Measurements from ENCODE around the gene WDFY1.
A peak's percentile ranks its signal among the peaks of the same experiment; 100 is the strongest.
"Not testable (repeated sequence)": the region's sequence is repeated elsewhere in the genome, so short reads cannot be mapped to it uniquely, and the experiment has no call there.

Gene WDFY1

GRCh38 chr2:223957092-223957851, 12.1 kb upstream of the WDFY1 start, which contains the start of gene MRPL44:
TSS of gene MRPL44 (plus strand) at chr2:223957463. CDS start at chr2:223957473, 10 bp downstream.
- peak; percentile 62 to 75 for DNase-seq

DNA sequence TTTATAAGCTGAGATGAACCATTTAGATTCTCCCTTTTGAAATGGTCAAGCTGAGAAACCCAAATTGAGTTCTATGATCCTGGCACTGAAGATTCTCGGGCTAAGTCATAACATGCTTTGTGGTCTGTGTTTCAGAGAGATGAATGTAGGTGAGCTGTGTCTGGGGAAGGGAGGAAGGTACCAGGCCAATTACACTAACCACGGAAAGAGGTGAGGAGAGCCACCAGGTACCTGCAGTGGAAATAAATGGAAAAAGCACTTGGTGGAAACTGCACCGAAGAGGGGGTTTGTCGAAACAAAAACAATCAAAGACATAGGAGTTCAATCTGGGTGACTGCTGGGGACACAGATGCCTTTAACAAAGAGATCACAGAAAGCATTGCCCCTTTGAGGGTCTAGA, 11.2 kb upstream of the WDFY1 start:
- no peak for DNase-seq

GRCh38 chr2:223954401-223954800, 9.3 kb upstream of the WDFY1 start:
- DNase-seq, result no peak

DNA sequence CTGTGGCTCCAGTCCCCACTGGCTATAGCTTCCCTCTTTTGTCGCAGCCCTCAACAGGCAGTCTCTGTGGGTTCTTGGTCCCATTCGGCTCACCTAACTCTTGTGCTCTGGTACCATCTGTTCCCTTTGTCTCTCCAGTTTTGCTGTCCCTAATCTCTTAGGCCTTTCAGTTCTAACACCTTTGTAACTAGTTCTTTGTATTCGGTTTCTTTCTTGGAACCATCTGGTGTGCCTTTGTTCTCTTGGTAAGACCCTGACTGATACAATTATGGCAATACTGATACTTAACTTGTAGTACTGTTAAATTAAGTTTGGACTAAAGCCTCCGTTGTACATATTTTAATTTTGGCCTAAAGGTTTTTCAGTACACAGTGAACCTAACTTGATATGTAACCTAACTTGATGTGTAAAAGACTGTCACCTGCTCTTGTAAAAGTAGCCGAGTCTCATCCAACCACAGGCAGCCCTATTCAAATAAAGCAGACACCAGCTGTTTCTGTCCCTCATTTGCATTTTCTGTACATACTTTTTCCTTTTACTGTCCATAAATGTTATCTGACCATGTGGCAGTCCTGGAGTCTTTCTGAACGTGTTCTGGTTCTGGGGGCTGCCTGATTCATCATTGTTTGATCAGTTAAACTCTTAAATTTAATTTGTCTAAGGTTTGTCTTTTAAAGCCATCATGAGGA, 7.3 kb upstream of the WDFY1 start:
- DNase-seq, result no peak

DNA sequence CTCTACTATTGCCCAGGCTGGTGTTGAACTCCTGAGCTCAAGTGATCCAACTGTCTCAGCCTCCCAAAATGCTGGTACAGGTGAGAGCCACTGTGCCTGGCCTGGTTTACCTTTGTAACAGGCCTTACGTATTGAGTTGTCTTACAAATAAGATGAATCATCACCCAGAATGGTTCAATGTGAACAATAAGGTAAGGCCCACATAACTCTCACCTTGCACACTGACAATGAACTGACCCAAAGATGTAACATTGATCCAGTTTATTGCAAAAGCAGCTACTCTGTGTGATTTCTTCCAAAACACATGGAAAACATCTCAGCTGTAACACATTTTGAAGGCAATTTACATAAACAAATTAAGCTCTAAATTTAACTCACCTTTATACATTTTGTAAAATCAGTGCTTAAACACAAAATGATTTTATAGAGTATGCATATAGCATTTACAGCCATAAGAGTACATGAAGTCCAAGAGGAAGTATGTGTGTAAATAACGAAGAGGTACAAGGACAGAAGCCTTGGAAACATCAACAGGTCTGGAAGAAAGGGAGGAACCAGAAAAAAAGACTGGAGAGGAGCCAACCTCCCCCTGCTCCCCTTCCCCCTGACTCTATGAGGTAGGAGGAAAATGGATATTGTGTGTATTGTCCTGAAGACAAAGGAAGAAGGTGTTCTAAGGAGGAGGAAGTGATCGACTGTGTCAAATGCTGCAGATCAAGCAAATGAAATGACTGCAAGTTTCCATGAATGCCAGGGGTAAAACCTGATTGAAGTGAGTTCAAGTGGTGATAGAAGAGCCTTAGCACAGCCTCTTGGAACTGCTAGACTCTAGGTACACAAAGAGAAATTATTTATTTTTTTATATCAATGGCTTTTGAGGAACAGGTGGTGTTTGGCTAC, 5.6 kb upstream of the WDFY1 start:
- DNase-seq, result no peak

DNA sequence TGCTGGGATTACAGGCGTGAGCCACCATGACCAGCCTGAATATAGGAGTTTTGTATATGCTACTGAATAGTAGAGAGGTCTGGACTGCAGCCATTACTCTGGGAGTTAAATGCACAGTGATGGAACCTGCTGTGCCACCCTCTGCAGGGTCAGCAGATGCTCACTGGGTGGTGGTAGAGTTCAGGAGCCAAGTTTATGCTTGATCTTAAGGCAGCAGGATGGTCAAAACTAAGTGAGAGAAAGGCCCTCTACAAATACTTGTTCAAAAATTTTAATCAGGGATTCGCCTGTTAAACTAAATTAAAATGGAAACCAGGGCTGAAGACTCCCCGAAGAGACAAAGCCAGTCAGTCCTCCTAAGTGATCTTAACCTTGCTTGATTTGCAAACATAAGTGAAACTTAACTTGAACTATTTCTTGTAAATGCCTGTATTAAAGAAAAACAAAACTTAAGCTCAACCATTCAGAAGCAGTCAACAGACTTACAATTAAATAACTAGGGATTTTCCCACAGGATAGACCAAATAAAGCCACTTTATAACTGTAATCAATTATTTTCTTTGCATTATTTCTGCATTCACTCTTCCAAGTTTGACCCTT, 4.2 kb upstream of the WDFY1 start:
- DNase-seq, result no peak

- DNase-seq, result no peak
Observed at GRCh38 chr2:223947711-223948205, 2.6 kb upstream of the WDFY1 start.

- no peak for DNase-seq
Observed at GRCh38 chr2:223945755-223946154, 620 bp upstream of the WDFY1 start.

GRCh38 chr2:223944166-223944702, 901 bp downstream of the WDFY1 start:
- DNase-seq, result peak in 1 of 2 experiments; percentile 6

DNA sequence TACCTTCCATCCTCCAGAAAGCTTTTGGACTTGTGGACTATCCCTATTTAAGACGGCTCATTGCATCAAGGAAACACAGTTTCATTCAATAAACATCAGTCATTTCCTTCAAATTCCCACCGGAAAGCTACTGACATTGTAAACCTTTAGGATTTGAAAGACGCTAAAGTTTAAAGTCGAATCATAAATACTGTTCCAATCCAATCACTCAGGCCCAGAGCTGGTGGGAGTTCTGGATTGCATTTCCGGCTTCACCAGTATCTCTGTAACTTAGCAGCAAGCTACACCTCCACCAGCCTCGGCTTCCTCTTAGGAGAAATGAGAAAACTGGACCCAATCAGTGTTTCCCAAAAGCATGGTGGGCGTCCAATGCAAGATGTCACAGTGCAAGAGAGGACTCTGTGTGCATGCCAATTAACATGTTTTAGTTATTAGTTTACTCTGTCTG, 1.6 kb downstream of the WDFY1 start:
- DNase-seq, result no peak

DNA sequence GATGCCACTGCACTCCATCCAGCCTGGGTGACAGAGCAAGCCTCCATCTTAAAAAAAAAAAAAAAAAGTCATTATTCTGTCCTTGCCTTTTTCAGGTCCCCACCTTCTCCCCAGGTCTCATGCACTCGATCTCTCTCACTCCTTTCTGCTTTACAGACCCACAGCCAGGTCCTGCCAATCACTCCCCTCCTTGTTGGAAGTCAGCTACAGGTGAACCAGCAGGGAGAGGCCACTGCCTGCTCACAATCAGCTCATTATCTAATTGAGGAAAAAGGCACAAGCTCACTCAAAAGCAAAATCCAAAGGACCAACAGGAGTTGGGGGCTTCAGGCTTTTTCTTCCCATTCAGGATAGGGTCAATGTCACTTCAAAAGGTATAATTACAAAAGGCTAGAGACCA, 2.0 kb downstream of the WDFY1 start:
- DNase-seq, result no peak

DNA sequence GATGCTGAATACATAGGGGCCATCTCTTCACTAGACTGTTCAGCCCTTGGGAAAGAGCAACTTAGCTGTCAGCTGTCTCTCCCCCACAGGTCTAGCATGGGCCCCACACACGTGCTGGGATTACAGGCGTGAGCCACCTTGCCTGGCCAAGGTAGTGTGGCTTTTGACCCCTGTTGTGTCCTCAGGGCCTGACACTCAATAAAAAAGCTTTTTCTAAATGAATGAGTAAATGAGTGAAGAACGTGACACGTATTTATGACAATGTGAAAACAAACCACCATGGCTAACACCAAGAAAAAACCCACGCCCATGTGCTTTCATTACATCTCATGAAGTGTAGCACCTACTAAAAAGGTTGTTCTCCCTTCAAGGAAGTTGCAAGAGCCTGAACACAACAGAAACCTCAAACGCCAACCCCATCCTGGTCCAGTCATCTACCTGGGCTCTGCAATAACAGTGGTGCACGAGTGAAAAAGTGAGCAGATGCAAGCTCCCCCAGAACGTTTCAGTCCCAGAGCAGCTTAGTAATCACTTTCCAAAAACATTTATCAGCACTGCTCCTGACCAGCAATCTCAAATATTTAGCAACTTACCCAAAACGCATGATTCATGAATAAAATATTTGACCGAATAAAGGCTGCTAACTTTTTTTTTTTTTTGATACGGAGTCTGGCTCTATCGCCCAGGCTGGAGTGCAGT, 3.4 kb downstream of the WDFY1 start:
- no peak for DNase-seq

DNA sequence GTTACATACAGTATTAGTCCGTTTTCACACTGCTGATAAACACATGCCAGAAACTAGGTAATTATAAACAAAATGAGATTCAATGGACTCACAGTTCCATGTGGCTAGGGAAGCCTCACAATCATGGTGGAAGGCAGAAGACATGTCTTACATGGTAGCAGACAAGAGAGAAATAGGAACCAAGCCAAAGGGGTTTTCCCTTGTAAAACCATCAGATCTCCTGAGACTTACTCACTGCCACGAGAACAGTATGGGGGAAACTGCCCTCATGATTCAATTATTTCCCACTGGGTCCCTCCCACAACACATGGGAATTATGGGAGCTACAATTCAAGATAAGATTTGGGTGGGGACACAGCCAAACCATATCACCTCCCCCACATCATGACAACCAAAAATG, 5.7 kb downstream of the WDFY1 start:
- not testable (repeated sequence) for DNase-seq

DNA sequence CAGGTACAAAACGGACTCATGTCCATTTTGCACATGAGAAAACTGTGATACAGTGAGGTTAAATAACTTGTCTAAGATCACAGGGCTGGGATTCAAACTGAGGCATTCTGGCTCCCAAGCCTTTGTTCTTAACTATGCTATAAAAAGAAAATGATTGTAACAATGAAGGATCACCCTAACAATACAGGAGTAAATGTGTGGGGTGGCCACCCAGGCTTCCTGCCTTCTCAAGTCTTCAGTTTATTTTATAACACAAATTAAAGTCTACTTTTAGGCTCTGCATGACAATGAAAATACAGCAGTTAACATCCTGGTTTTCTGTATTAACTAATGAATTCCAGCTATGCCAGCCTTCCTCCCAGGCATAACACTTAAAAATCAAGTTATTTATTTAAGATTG, 7.6 kb downstream of the WDFY1 start:
- no peak for DNase-seq

DNA sequence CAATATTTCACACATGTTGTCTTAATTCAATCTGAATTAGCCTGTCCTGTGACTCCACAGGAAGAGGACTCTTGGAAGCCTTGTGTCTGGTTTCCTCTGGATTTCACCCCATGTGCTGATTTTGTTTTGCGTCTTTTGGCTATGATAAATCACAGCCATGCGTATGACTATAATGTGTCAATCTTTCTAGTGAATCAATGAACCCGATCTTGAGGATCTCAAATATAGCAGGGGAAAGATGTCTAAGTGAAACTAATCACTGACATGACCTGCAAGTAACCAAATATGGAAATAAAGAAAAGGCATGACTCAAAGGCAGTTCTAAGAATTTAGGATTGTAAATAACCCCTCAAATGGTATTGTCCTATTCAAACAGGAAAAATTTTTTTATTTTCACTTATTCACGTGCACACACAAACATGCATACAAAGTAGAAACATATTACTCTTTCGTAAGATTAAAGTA, 8.2 kb downstream of the WDFY1 start:
- DNase-seq, result no peak

GRCh38 chr2:223935459-223936125, 9.5 kb downstream of the WDFY1 start:
- no peak for DNase-seq

DNA sequence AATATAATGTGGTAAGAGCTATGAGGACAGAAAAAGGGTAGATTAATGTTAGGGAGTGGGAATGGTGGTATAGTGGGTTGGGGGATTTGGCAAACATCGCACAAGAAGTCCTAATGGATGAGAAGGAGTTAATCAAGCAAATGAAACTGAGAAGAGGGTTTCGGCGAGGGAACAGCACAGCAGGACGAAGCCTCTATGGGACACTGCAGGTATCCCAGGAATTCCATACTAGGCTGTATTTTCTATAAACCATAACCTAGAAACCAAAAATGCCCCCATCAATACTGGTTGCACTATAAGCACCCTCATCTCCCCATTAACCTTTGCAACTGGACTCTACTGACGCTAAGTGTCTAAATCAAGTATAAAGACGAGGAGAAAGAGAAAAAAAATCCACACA, 10.3 kb downstream of the WDFY1 start:
- no peak for DNase-seq

DNA sequence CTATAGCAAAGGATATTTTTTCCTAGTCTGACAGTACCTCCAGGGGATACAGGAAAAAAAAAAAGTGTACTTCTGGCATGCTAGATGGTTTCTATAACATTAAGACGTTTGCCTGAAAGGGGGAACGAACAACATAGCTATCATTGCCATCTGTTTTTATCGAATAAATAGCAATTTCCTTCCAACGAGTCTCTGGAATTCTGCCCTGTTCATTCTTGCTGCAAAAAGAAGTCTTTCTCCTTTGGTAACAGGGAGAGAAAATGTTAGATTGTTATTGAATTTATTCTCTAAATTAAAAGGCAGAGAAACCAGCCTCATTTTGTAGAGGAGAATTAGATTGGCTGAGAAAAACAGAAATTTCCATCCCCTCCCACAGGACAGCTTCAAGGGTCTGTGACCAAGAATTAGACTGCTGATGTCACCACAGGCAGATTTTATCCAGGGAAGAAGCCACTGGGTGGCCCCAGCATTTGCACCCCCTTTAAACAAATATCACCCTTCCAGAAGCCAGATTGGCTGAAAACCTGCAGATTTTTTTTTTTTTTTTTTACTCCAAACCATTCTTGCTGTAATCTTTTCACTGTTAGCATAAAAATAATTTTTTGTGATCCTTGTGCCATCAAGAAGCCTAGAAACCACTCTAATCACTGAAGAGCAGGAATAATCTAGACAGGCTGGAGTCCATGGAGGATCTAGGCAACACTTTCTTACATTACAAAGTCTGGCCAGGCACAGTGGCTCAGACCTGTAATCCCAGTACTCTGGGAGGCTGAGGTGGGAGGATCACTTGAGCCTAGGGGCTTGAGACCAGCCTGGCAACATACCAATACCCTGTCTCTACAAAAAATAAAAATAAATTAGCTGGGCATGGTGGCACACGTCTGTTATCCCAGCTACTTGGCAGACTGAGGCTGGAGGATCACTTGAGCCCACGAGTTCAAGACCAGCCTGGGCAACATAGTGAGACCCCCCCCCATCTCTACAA, 12.0 kb downstream of the WDFY1 start:
- no peak for DNase-seq

GRCh38 chr2:223930103-223930976, 14.8 kb downstream of the WDFY1 start:
- DNase-seq, result no peak

Data from Kasumi-1 (cell line).